Endothelial cell of umbilical vein (primary cell): ENCODE data around the gene TACC3. TPM values are rescaled to one million over a fixed set of nuclear protein-coding genes. Genes with fewer than 3 reads are reported as not detected.

Experiments used
- BruUV-seq: library from RNA; stranded (reverse); fragments of 400-500 nt; replicated peaks from 2 replicates; lab custom pipeline; 2021; lab: Mats Ljungman, UMichigan
- CTCF ChIA-PET: fragments of 300-600, 350-600 bp; sonication (Branson Sonifier 250); formaldehyde crosslinking; loops from one replicate; lab custom pipeline; 2021; ENCODE audit warnings: antibody characterized with exemption, inconsistent platforms; lab: Charles Lee
- POLR2A ChIA-PET: fragments of 300-600, 350-600 bp; sonication (Branson Sonifier 250); formaldehyde crosslinking; loops from one replicate; lab custom pipeline; 2021; ENCODE audit warnings: antibody characterized with exemption, inconsistent platforms; lab: Charles Lee
- DNase-seq: peaks from one replicate; pipeline ENCODE4 v3.0.0-alpha.2; 2011; ENCODE audit warnings: low read depth, low spot score
- FAIRE-seq: peaks from 2 replicates; lab custom pipeline; 2011; peaks lifted over from hg19 to GRCh38; lab: Jason Lieb, UNC
- H2AFZ ChIP-seq: 2 replicates; pipeline ENCODE4 v1.6.0; 2012; ENCODE audit warnings: low read depth, low read length, control low read depth, inconsistent platforms
- H3K27ac ChIP-seq: 2 replicates; pipeline ENCODE4 v1.5.1; 2011; ENCODE audit warnings: low read depth, mild to moderate bottlenecking, control low read depth, low read length, moderate library complexity; ENCODE audit not compliant: insufficient read depth
- H3K27me3 ChIP-seq, 2 experiments: 2 replicates each; pipeline versions ENCODE4 v1.6.0 to v1.6.1; 2011; ENCODE audit warnings: low read length in 2 of 2, mixed read lengths in 1 of 2; ENCODE audit not compliant: control insufficient read depth in 2 of 2, insufficient read depth in 2 of 2
- H3K36me3 ChIP-seq, 2 experiments: 2 replicates in 1 of 2; 3 replicates in 1 of 2; pipeline ENCODE4 v1.5.1; 2011; ENCODE audit warnings: low read length in 2 of 2, mild to moderate bottlenecking in 1 of 2, moderate library complexity in 1 of 2; ENCODE audit not compliant: control insufficient read depth in 2 of 2, insufficient read depth in 2 of 2; ENCODE audit errors: extremely low read depth in 1 of 2
- H3K4me1 ChIP-seq: 3 replicates; pipeline ENCODE4 v1.5.1; 2011; ENCODE audit warnings: mild to moderate bottlenecking, low read length; ENCODE audit not compliant: control insufficient read depth, insufficient read depth; ENCODE audit errors: extremely low read depth
- H3K4me2 ChIP-seq: 2 replicates; pipeline ENCODE4 v1.6.1; 2011; ENCODE audit warnings: low read length, control low read depth, mixed read lengths; ENCODE audit not compliant: insufficient read depth
- H3K4me3 ChIP-seq, 3 experiments: fragments of 200-600 bp in 1 of 3; sonication (generic), shearing (Covaris generic) in 1 of 3; replicated peaks in 1 of 3; 2 replicates each; pipeline ENCODE4 v1.5.1; 2011 to 2016; ENCODE audit warnings: control low read depth in 3 of 3, low read length in 3 of 3, mild to moderate bottlenecking in 2 of 3, inconsistent platforms in 1 of 3, low read depth in 1 of 3, moderate library complexity in 1 of 3; ENCODE audit not compliant: insufficient read depth in 1 of 3
- H3K79me2 ChIP-seq: 2 replicates; pipeline ENCODE4 v1.6.0; 2012; ENCODE audit warnings: low read length, inconsistent platforms; ENCODE audit not compliant: control insufficient read depth, insufficient read depth
- H3K9ac ChIP-seq: replicated peaks from 2 replicates; pipeline ENCODE3; 2011; ENCODE audit warnings: low read length, control low read depth; ENCODE audit not compliant: insufficient read depth; ENCODE audit errors: extremely low read depth
- H3K9me1 ChIP-seq: replicated peaks from 3 replicates; pipeline ENCODE4 v1.6.0; 2011; ENCODE audit warnings: mild to moderate bottlenecking, low read length; ENCODE audit not compliant: control insufficient read depth, insufficient read depth; ENCODE audit errors: extremely low read depth
- H3K9me3 ChIP-seq: replicated peaks from 2 replicates; pipeline ENCODE4 v1.5.1; 2012; ENCODE audit warnings: low read length, inconsistent platforms; ENCODE audit not compliant: control insufficient read depth, insufficient read depth
- H4K20me1 ChIP-seq: replicated peaks from 2 replicates; pipeline ENCODE3; 2011; ENCODE audit warnings: mild to moderate bottlenecking, low read length; ENCODE audit not compliant: control insufficient read depth, insufficient read depth; ENCODE audit errors: extremely low read depth
- EZH2 ChIP-seq: IDR thresholded peaks from 2 replicates; pipeline ENCODE4 v1.6.1; 2012; ENCODE audit warnings: borderline replicate concordance, low read depth, mild to moderate bottlenecking, moderate library complexity, low read length, inconsistent platforms; ENCODE audit not compliant: severe bottlenecking
- FOS ChIP-seq: IDR thresholded peaks from 2 replicates; pipeline ENCODE4 v1.6.1; 2011; ENCODE audit warnings: mild to moderate bottlenecking, low read length, moderate library complexity, borderline replicate concordance; ENCODE audit not compliant: insufficient read depth
- GATA2 ChIP-seq: IDR thresholded peaks from 2 replicates; pipeline ENCODE4 v1.7.0; 2011; ENCODE audit warnings: low read depth, mild to moderate bottlenecking, moderate library complexity, mixed read lengths, low read length; ENCODE audit not compliant: insufficient read length, insufficient read depth
- JUN ChIP-seq: IDR thresholded peaks from 2 replicates; pipeline ENCODE4 v1.6.1; 2011; ENCODE audit warnings: borderline replicate concordance, low read depth; ENCODE audit not compliant: insufficient read length, insufficient read depth
- MYC ChIP-seq: IDR thresholded peaks from one replicate; pipeline ENCODE4 v1.6.1; 2011; ENCODE audit warnings: mild to moderate bottlenecking, low read depth, low read length
- POLR2A ChIP-seq: IDR thresholded peaks from 2 replicates; pipeline ENCODE4 v1.6.1; 2012; ENCODE audit warnings: low read depth, mild to moderate bottlenecking, control low read depth, low read length
- POLR2AphosphoS5 ChIP-seq: IDR thresholded peaks from 2 replicates; pipeline ENCODE4 v1.6.1; 2012; ENCODE audit warnings: low read depth, mild to moderate bottlenecking, control low read depth, low read length, moderate library complexity; ENCODE audit not compliant: insufficient read depth
- dilution Hi-C: fragments of 300-500 bp; cut with MboI; formaldehyde crosslinking; loops from one replicate; pipeline ENCODE4 v1.15.0; 2019; ENCODE audit warnings: low sequenced_read_pairs; ENCODE audit not compliant: extremely low pct_ligation_motif_present
- intact Hi-C: fragments of 100-400 bp; cut with micrococcal nuclease; formaldehyde crosslinking; loops from one replicate; pipeline ENCODE4 v1.10.0; 2022
- polyA plus RNA-seq, 4 experiments: library from polyadenylated mRNA; depleted of rRNA in 3 of 4; stranded (reverse) in 3 of 4; unstranded in 1 of 4; fragments of >200 nt; gene quantifications; 2 replicates each; pipeline versions ENCODE4 v1.2.1 to v1.2.3, GENCODE V29; 2011 to 2012; ENCODE audit warnings: missing spikeins in 1 of 4
- total RNA-seq: library from RNA; stranded (reverse); gene quantifications from 2 replicates; pipeline ENCODE4 v1.2.3, GENCODE V29; 2021
- TF ChIP-seq, protein P1 (sequence below): IDR thresholded peaks from 2 replicates; pipeline ENCODE4 v1.6.1; 2011; ENCODE audit not compliant: insufficient read depth, insufficient read length

Gene TACC3
- total and polyA plus RNA-seq, 2 donors (not counting 3 experiments of a cell fraction or from before 2014, with no cell fraction given): 54.5 to 135 TPM

DNA sequence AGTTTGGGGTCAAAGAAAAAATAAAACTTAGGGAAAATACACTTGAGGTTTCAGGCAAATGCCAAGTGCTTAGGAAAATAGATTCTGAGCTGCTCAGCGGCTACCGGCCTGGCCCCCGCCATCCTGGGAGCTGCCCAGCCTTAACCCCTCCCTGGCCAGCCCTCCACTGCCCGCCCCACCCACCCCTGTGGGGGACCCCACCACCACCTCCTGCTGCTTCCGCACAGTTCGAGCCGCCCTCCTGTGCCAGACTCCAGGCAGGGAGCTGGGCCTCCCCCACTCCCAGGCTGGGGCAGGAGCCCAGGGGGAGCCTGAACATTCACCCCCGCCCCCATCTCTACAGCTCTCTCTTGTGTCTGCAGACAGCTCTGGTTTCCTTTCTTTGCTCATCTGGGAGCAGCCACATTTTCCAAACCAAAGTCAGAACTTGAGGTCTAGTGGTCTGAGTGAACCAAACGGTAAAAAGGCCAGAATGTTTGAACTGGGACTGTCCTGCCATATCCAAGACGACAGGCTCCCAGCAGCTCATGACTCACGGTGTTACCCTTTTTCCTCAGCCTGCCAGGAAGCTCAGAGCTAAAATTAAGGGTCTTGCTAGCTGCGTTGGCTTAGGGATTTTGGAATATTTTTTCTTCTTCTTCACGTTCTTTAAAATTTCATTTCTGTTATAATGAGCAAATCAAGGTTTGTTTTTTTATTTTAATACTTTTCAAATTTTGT lies 67.1 kb downstream of the TACC3 start:
- H3K27ac ChIP-seq: no peak overlapping the region
- no peak for DNase-seq
- no peaks in the 10 kb centered on the region for H3K36me3 ChIP-seq
- FAIRE-seq: no peak
- H3K27me3 ChIP-seq: peaks cover 0 to 2% of the 10 kb centered on the region in 2 experiments
- no peaks in the 10 kb centered on the region for H3K4me1 ChIP-seq
- no peaks in the 10 kb centered on the region for H3K79me2 ChIP-seq
- H2AFZ ChIP-seq: no peak overlapping the region
- dilution Hi-C loops: no loop called here
- H3K9me1 ChIP-seq: no peaks in the 10 kb centered on the region
- ChIA-PET POLR2A (no interaction called here), CTCF (interaction anchor here (0.6 to 1.8 kb wide), 5 partner anchors 11 to 1716 kb away, joined by 3 to 6 read pairs (median 4); no protein-coding TSS in a partner anchor)
- no peak overlapping the region for H3K9ac ChIP-seq
- H3K9me3 ChIP-seq: no peaks in the 10 kb centered on the region
- no peak overlapping the region for H3K4me3 ChIP-seq
- no TSS peak for BruUV-seq
- TF ChIP-seq POLR2AphosphoS5 (no peak), POLR2A (no peak), EZH2 (no peak), MYC (no peak), GATA2 (no peak), FOS (no peak), JUN (no peak)
- TF ChIP-seq, protein P1, sequence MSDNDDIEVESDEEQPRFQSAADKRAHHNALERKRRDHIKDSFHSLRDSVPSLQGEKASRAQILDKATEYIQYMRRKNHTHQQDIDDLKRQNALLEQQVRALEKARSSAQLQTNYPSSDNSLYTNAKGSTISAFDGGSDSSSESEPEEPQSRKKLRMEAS: no peak
- intact Hi-C loops: no loop called here
- H4K20me1 ChIP-seq: no peaks in the 10 kb centered on the region
- H3K4me2 ChIP-seq: no peak overlapping the region
